Pulmonary artery endothelial cell (primary cell): ENCODE results near the gene LRTM1. TPM values are rescaled to one million over a fixed set of nuclear protein-coding genes. Genes with fewer than 3 reads are reported as not detected.

ENCODE experiments used
- DNase-seq: peaks from one replicate; pipeline ENCODE4 v3.0.0-alpha.2; 2011; ENCODE audit warnings: low read depth, low spot score
- total RNA-seq: library from RNA; depleted of rRNA; stranded (reverse); fragments of >200 nt; gene quantifications from 2 replicates; pipeline ENCODE4 v1.2.3, GENCODE V29; 2014

Gene LRTM1
- total RNA-seq, 1 donor from 2014 or later, result not detected

- DNase-seq, result no peak
Measured at GRCh38 chr3:54895613-54896012, 32.2 kb downstream of the LRTM1 start.

- DNase-seq, result no peak
Measured at GRCh38 chr3:54892168-54892567, 35.7 kb downstream of the LRTM1 start.

- DNase-seq, result no peak
Measured at GRCh38 chr3:54891540-54891897, 36.3 kb downstream of the LRTM1 start.

GRCh38 chr3:54889731-54890130, 38.1 kb downstream of the LRTM1 start:
- DNase-seq, result no peak

- DNase-seq, result no peak
Measured at GRCh38 chr3:54888873-54889272, 39.0 kb downstream of the LRTM1 start.

GRCh38 chr3:54888162-54888561, 39.7 kb downstream of the LRTM1 start:
- no peak for DNase-seq

- DNase-seq, result no peak
Measured at GRCh38 chr3:54882129-54882833, 45.6 kb downstream of the LRTM1 start.

- no peak for DNase-seq
Measured at GRCh38 chr3:54878145-54878544, 49.7 kb downstream of the LRTM1 start.

- DNase-seq, result no peak
Measured at GRCh38 chr3:54877730-54878129, 50.1 kb downstream of the LRTM1 start.

GRCh38 chr3:54876694-54877093, 51.2 kb downstream of the LRTM1 start:
- DNase-seq, result no peak

GRCh38 chr3:54875596-54876268, 52.1 kb downstream of the LRTM1 start:
- DNase-seq, result no peak

GRCh38 chr3:54874816-54875556, 52.9 kb downstream of the LRTM1 start:
- DNase-seq, result no peak

- no peak for DNase-seq
Measured at GRCh38 chr3:54873059-54874010, 54.5 kb downstream of the LRTM1 start.

GRCh38 chr3:54871867-54872266, 56.0 kb downstream of the LRTM1 start:
- DNase-seq, result no peak

- DNase-seq, result no peak
Measured at GRCh38 chr3:54870423-54870822, 57.4 kb downstream of the LRTM1 start.
